Measurements from ENCODE around the gene TKT. TPM values are rescaled to one million over a fixed set of nuclear protein-coding genes. Genes with fewer than 3 reads are reported as not detected.

The TKT gene
- total and polyA plus RNA-seq, 2 of the 8 experiments (the other 6 are each of a cell fraction or from before 2014, with no cell fraction given), result 418 to 986 TPM

DNA sequence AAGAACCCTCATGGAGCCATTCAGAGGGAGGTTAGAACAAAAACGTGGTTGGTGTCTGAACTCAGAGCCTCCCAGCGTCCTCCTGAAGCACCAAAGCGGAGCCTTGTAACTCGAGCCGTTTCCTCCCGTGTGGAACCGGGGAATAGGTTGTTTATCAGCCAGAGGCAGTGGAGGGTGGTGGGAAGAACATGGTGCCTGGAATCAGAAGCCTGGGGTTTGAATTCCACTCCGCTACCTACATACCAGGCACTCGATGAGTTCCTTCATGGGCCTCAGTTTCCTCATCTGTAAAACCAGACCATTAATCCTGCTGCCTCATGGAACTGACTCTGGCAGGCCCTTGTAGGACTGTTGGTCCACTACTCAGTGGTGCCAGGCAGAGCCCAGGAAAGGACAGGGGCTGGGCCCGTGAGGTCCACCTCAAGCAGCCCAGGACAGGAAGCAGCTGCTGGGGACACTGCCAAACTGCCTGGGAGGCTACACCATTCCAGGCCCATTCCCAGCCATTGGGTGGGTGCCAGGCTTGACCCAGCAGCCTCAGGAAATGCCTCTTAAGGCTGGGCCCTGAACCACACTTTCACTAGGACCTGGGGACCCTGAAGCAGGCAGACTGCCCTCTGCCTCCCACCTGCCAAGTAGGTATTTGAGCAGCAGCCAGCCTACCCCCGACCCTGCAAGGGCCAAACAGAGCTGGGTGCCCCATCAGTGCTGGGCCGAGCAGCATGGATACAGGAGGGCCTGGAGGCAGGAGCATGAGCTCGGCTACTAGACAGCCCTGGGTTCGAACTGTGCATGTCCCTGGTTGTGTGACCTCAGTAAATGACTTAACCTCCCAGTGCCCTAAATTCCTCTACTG, 61.4 kb downstream of the TKT start (continued):
- TF ChIP-seq RBBP5 (IDR thresholded peaks at IDR 0.05; ENCODE audit: borderline replicate concordance, low read depth, low read length), result no peak
- TF ChIP-seq, protein P1, sequence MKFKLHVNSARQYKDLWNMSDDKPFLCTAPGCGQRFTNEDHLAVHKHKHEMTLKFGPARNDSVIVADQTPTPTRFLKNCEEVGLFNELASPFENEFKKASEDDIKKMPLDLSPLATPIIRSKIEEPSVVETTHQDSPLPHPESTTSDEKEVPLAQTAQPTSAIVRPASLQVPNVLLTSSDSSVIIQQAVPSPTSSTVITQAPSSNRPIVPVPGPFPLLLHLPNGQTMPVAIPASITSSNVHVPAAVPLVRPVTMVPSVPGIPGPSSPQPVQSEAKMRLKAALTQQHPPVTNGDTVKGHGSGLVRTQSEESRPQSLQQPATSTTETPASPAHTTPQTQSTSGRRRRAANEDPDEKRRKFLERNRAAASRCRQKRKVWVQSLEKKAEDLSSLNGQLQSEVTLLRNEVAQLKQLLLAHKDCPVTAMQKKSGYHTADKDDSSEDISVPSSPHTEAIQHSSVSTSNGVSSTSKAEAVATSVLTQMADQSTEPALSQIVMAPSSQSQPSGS (IDR thresholded peaks at IDR 0.05; ENCODE audit: low read length), result no peak
- no peak for TF ChIP-seq SP4 (IDR thresholded peaks at IDR 0.05; ENCODE audit: low read length)
- no peak for TF ChIP-seq POLR2A (IDR thresholded peaks at IDR 0.05; ENCODE audit: control extremely low read depth in 1 of 2, low read depth in 2 of 2, low read length in 2 of 2)
- TF ChIP-seq, protein P2, sequence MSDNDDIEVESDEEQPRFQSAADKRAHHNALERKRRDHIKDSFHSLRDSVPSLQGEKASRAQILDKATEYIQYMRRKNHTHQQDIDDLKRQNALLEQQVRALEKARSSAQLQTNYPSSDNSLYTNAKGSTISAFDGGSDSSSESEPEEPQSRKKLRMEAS (IDR thresholded peaks at IDR 0.05), result peak; percentile 19; the same call in 1 of the 2 replicates
- no peak for TF ChIP-seq RAD21 (IDR thresholded peaks at IDR 0.05 in 1 of 2, conservative IDR thresholded peaks at IDR 0.05 in 1 of 2; ENCODE audit: low read depth in 2 of 2, low read length in 2 of 2)
- TF ChIP-seq, protein P3, sequence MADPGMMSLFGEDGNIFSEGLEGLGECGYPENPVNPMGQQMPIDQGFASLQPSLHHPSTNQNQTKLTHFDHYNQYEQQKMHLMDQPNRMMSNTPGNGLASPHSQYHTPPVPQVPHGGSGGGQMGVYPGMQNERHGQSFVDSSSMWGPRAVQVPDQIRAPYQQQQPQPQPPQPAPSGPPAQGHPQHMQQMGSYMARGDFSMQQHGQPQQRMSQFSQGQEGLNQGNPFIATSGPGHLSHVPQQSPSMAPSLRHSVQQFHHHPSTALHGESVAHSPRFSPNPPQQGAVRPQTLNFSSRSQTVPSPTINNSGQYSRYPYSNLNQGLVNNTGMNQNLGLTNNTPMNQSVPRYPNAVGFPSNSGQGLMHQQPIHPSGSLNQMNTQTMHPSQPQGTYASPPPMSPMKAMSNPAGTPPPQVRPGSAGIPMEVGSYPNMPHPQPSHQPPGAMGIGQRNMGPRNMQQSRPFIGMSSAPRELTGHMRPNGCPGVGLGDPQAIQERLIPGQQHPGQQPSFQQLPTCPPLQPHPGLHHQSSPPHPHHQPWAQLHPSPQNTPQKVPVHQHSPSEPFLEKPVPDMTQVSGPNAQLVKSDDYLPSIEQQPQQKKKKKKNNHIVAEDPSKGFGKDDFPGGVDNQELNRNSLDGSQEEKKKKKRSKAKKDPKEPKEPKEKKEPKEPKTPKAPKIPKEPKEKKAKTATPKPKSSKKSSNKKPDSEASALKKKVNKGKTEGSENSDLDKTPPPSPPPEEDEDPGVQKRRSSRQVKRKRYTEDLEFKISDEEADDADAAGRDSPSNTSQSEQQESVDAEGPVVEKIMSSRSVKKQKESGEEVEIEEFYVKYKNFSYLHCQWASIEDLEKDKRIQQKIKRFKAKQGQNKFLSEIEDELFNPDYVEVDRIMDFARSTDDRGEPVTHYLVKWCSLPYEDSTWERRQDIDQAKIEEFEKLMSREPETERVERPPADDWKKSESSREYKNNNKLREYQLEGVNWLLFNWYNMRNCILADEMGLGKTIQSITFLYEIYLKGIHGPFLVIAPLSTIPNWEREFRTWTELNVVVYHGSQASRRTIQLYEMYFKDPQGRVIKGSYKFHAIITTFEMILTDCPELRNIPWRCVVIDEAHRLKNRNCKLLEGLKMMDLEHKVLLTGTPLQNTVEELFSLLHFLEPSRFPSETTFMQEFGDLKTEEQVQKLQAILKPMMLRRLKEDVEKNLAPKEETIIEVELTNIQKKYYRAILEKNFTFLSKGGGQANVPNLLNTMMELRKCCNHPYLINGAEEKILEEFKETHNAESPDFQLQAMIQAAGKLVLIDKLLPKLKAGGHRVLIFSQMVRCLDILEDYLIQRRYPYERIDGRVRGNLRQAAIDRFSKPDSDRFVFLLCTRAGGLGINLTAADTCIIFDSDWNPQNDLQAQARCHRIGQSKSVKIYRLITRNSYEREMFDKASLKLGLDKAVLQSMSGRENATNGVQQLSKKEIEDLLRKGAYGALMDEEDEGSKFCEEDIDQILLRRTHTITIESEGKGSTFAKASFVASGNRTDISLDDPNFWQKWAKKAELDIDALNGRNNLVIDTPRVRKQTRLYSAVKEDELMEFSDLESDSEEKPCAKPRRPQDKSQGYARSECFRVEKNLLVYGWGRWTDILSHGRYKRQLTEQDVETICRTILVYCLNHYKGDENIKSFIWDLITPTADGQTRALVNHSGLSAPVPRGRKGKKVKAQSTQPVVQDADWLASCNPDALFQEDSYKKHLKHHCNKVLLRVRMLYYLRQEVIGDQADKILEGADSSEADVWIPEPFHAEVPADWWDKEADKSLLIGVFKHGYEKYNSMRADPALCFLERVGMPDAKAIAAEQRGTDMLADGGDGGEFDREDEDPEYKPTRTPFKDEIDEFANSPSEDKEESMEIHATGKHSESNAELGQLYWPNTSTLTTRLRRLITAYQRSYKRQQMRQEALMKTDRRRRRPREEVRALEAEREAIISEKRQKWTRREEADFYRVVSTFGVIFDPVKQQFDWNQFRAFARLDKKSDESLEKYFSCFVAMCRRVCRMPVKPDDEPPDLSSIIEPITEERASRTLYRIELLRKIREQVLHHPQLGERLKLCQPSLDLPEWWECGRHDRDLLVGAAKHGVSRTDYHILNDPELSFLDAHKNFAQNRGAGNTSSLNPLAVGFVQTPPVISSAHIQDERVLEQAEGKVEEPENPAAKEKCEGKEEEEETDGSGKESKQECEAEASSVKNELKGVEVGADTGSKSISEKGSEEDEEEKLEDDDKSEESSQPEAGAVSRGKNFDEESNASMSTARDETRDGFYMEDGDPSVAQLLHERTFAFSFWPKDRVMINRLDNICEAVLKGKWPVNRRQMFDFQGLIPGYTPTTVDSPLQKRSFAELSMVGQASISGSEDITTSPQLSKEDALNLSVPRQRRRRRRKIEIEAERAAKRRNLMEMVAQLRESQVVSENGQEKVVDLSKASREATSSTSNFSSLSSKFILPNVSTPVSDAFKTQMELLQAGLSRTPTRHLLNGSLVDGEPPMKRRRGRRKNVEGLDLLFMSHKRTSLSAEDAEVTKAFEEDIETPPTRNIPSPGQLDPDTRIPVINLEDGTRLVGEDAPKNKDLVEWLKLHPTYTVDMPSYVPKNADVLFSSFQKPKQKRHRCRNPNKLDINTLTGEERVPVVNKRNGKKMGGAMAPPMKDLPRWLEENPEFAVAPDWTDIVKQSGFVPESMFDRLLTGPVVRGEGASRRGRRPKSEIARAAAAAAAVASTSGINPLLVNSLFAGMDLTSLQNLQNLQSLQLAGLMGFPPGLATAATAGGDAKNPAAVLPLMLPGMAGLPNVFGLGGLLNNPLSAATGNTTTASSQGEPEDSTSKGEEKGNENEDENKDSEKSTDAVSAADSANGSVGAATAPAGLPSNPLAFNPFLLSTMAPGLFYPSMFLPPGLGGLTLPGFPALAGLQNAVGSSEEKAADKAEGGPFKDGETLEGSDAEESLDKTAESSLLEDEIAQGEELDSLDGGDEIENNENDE (IDR thresholded peaks at IDR 0.05; ENCODE audit: insufficient replicate concordance, low read length), result no peak

Measured in H1 (cell line).